ENCODE results near the gene FREM2. TPM values are rescaled to one million over a fixed set of nuclear protein-coding genes. Genes with fewer than 3 reads are reported as not detected.

Gene FREM2
- polyA plus RNA-seq, 2 of the 4 experiments (the other 2 are of a cell fraction), result not detected

GRCh38 chr13:38898481-38898880 lies 211.6 kb downstream of the FREM2 start:
- Histone ChIP-seq H3K4me2 (no peak overlapping the region), H3K4me3 (no peak overlapping the region), H3K4me1 (no peaks in the 10 kb centered on the region), H3K9me3 (no peaks in the 10 kb centered on the region), H3K27ac (no peak overlapping the region)
- TF ChIP-seq ZC3H11A (IDR thresholded peaks at IDR 0.05) (no peak), HMGXB4 (CRISPR knock-in tag; IDR thresholded peaks at IDR 0.05; ENCODE audit: borderline replicate concordance) (no peak)
- WGBS (ENCODE audit: missing lambda C conversion rate), result 13% methylated on average over 2 of the region's 2 CpGs
- ATAC-seq (no peak), DNase-seq (ENCODE audit: low read depth in 1 of 2, low spot score in 1 of 2) (no peak), FAIRE-seq (no peak)
- ChIA-PET CTCF (no interaction called here), POLR2A (no interaction called here)

- ATAC-seq, result no peak
- POLR2A ChIA-PET, result no interaction called here
- H3K4me2 ChIP-seq, result no peak overlapping the region
- H3K9me3 ChIP-seq, result no peaks in the 10 kb centered on the region
- no peak overlapping the region for H3K4me3 ChIP-seq
- H3K27ac ChIP-seq, result no peak overlapping the region
- no peaks in the 10 kb centered on the region for H3K4me1 ChIP-seq
- no peak for FAIRE-seq
- no peak for DNase-seq (ENCODE audit: low read depth in 1 of 2, low spot score in 1 of 2)
- CTCF ChIA-PET, result no interaction called here
- TF ChIP-seq CTCF (IDR thresholded peaks at IDR 0.05), result no peak
- no peak for TF ChIP-seq ZC3H11A (IDR thresholded peaks at IDR 0.05)
- TF ChIP-seq JUN (IDR thresholded peaks at IDR 0.05), result no peak
- TF ChIP-seq JUNB (IDR thresholded peaks at IDR 0.05), result no peak
- TF ChIP-seq POLR2AphosphoS2 (conservative IDR thresholded peaks at IDR 0.05; ENCODE audit: low read length), result no peak
- TF ChIP-seq HOXA7 (CRISPR knock-in tag; IDR thresholded peaks at IDR 0.05), result no peak
- no peak for TF ChIP-seq NPAS2 (CRISPR knock-in tag; IDR thresholded peaks at IDR 0.05; ENCODE audit: borderline replicate concordance)
- no peak for TF ChIP-seq HDAC2 (IDR thresholded peaks at IDR 0.05)
- TF ChIP-seq TFCP2L1 (CRISPR knock-in tag; IDR thresholded peaks at IDR 0.05), result no peak
- no peak for TF ChIP-seq RARB (CRISPR knock-in tag; IDR thresholded peaks at IDR 0.05)
- TF ChIP-seq MYC (IDR thresholded peaks at IDR 0.05; ENCODE audit: borderline replicate concordance, low read length), result no peak
- TF ChIP-seq, protein P1, sequence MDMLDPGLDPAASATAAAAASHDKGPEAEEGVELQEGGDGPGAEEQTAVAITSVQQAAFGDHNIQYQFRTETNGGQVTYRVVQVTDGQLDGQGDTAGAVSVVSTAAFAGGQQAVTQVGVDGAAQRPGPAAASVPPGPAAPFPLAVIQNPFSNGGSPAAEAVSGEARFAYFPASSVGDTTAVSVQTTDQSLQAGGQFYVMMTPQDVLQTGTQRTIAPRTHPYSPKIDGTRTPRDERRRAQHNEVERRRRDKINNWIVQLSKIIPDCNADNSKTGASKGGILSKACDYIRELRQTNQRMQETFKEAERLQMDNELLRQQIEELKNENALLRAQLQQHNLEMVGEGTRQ (IDR thresholded peaks at IDR 0.05), result no peak
- TF ChIP-seq PBX3 (IDR thresholded peaks at IDR 0.05), result no peak
- no peak for TF ChIP-seq NFE2L2 (conservative IDR thresholded peaks at IDR 0.05; ENCODE audit: low read length)
- TF ChIP-seq, protein P2, sequence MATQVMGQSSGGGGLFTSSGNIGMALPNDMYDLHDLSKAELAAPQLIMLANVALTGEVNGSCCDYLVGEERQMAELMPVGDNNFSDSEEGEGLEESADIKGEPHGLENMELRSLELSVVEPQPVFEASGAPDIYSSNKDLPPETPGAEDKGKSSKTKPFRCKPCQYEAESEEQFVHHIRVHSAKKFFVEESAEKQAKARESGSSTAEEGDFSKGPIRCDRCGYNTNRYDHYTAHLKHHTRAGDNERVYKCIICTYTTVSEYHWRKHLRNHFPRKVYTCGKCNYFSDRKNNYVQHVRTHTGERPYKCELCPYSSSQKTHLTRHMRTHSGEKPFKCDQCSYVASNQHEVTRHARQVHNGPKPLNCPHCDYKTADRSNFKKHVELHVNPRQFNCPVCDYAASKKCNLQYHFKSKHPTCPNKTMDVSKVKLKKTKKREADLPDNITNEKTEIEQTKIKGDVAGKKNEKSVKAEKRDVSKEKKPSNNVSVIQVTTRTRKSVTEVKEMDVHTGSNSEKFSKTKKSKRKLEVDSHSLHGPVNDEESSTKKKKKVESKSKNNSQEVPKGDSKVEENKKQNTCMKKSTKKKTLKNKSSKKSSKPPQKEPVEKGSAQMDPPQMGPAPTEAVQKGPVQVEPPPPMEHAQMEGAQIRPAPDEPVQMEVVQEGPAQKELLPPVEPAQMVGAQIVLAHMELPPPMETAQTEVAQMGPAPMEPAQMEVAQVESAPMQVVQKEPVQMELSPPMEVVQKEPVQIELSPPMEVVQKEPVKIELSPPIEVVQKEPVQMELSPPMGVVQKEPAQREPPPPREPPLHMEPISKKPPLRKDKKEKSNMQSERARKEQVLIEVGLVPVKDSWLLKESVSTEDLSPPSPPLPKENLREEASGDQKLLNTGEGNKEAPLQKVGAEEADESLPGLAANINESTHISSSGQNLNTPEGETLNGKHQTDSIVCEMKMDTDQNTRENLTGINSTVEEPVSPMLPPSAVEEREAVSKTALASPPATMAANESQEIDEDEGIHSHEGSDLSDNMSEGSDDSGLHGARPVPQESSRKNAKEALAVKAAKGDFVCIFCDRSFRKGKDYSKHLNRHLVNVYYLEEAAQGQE (IDR thresholded peaks at IDR 0.05), result no peak
- no peak for TF ChIP-seq E2F6 (IDR thresholded peaks at IDR 0.05; ENCODE audit: borderline replicate concordance, low read depth)
- WGBS (ENCODE audit: missing lambda C conversion rate), result 38% methylated on average over 4 of the region's 4 CpGs
Measured at GRCh38 chr13:38899571-38899970, 212.7 kb downstream of the FREM2 start.
